Right cardiac atrium (tissue), 5 donors: Measurements from ENCODE around the gene ARMH2. TPM values are rescaled to one million over a fixed set of nuclear protein-coding genes. Genes with fewer than 3 reads are reported as not detected.
A peak's percentile ranks its signal among the peaks of the same experiment; 100 is the strongest.

Experiments used
- ATAC-seq, 2 donors: fragments of 200-7000 bp; cut with Tn5 transposase; one replicate each; pipeline versions ENCODE4 v1.8.0 to v1.9.1; 2020; ENCODE audit warnings: moderate library complexity in 2 of 2, mild to moderate bottlenecking in 1 of 2
- DNase-seq, 3 donors: peaks; one replicate each; pipeline ENCODE4 v3.0.0-alpha.2; 2020
- H3K27ac ChIP-seq: one replicate; pipeline ENCODE4 v1.5.1; 2013; ENCODE audit warnings: mild to moderate bottlenecking, low read length, control low read depth, moderate library complexity
- H3K27me3 ChIP-seq: one replicate; pipeline ENCODE4 v1.6.1; 2013; ENCODE audit not compliant: control insufficient read depth, insufficient read depth
- H3K4me1 ChIP-seq: one replicate; pipeline ENCODE4 v1.6.1; 2013; ENCODE audit warnings: low read length; ENCODE audit not compliant: control insufficient read depth, insufficient read depth
- H3K4me3 ChIP-seq: one replicate; pipeline ENCODE4 v1.5.1; 2013; ENCODE audit warnings: low read length, control low read depth
- H3K9me3 ChIP-seq: one replicate; pipeline ENCODE4 v1.6.1; 2013; ENCODE audit warnings: low read length; ENCODE audit not compliant: control insufficient read depth
- WGBS: extraction: QIAGEN DNeasy Blood & Tissue Kit; methylation state at CpG from one replicate; pipeline ENCODE4 v1.1.7; 2013; 5-methylcytosine and 5-hydroxymethylcytosine counted together
- intact Hi-C, 4 donors: fragments of 100-400 bp; cut with DNase I; formaldehyde crosslinking; loops; one replicate each; pipeline versions ENCODE4 v1.11.0 to v1.14.0; 2022 to 2023
- long read RNA-seq, 4 donors: library from polyadenylated mRNA; unstranded; transcript quantifications; one replicate each; pipeline ENCODE4 v2.0.0, GENCODE V29; 2020 to 2021
- polyA plus RNA-seq: library from polyadenylated mRNA; stranded (reverse); fragments of 200-250 nt; gene quantifications from one replicate; pipeline ENCODE4 v1.2.3, GENCODE V29; 2013
- total RNA-seq, 4 donors: library from RNA; stranded (reverse); fragmentation: NEBNext Ultra II Directional; extraction: Animal tissue kit (Norgen Biotek cat#: 25700); gene quantifications; one replicate each; pipeline ENCODE4 v1.2.1, GENCODE V29; 2021
- donor health status: healthy with polysubstance abuse.
- donor health status: DM: no; HTN: yes; CAD: no.
- donor health status: DM: no; HTN: no; CAD: no.
- donor health status: DM: no; HTN: yes; CAD: no; lungs with severe emphysema.
- donor health status: DM: yes; HTN: yes; CAD: no.

ARMH2 gene
- total RNA-seq (not detected), polyA plus RNA-seq (not detected)
- long read RNA-seq, donor 1, result 0 reads
- long read RNA-seq, donor 2, result 0 reads
- long read RNA-seq, donor 3, result 0 reads
- long read RNA-seq, donor 4, result 0 reads

DNA sequence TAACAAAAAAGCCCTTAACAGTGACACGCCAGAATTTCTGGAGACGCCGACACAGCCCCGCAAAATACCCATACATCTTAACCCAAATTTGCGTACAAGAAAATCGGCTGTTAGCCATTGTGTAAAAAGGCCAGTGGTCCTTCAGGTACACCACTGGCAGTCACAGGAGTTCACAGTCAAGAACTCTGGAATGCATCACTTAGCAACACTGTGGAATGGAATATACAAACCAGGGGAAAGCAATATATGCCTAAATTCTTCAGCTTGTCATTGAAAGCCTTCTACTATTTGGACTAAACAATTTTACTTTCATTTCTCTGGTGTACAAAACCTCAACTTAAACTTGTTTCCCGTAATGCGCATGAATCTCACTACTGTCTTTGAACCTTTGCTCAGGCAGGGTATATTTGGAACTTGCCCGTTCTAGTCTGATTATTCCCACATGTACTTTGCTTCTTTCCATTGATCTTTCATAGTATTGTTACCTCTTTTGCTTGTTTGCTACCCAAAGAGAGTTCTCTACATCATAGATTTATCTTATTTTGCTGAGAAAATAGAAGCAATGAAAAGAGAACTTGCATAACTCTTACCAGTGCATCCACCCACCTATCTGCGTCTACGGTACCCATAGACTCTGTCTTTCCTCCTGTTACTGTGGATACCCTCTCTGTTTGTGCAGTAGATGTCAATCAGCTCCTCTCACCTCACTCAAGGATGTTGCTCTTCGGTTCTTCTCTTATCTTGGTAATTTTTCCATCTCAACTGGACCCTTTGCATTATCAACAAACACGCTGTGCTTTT, at the start of gene ARMH2:
TSS of gene ARMH2 (minus strand) at position 178 of the 801 bp plus-strand sequence. CDS start at position 118, 60 bp downstream.
- WGBS, result 82% methylated on average over 13 of the region's 13 CpGs
- no peaks in the 10 kb centered on the region for H3K4me1 ChIP-seq

GRCh38 chr6:24848461-24848860, 49.7 kb upstream of the ARMH2 start:
- ATAC-seq, result no peak
- H3K4me1 ChIP-seq, result no peaks in the 10 kb centered on the region
- H3K27ac ChIP-seq, result no peak overlapping the region
- WGBS, result 89% methylated on average over 4 of the region's 4 CpGs
- DNase-seq, result no peak
- intact Hi-C loops, result no loop called here
- no peaks in the 10 kb centered on the region for H3K9me3 ChIP-seq
- no peak overlapping the region for H3K4me3 ChIP-seq
- no peaks in the 10 kb centered on the region for H3K27me3 ChIP-seq

More for the DNA sequence above, at the start of gene ARMH2:
- intact Hi-C loops, result no loop called here
- H3K27me3 ChIP-seq, result no peaks in the 10 kb centered on the region
- H3K4me3 ChIP-seq, result no peak within 1 kb of the TSS
- H3K9me3 ChIP-seq, result no peaks in the 10 kb centered on the region
- ATAC-seq (no peak), DNase-seq (no peak)
- no peak within 1 kb of the TSS for H3K27ac ChIP-seq

DNA sequence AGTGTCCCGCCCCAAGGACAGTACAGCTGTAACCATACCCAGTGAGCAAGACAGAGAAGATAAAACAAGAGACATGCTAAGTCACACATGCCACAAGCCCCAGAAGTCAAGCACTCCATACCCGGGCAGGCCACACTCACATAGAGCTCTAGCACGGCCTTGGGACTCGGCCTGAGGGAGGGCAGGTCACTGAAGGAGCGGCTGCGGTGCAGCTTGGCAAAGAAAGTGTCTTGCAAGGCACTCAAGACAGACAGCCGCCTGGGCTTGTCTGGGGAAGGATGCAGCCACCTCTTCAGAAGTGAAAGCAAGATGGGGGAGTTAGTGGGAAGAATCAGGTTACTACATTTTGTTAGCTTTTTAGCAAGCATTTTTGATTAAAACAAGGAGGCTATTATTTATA, 48.7 kb upstream of the ARMH2 start:
- WGBS, result 88% methylated on average over 7 of the region's 7 CpGs
- H3K4me3 ChIP-seq, result no peak overlapping the region
- ATAC-seq, result no peak
- no peaks in the 10 kb centered on the region for H3K27me3 ChIP-seq
- H3K9me3 ChIP-seq, result no peaks in the 10 kb centered on the region
- no peak for DNase-seq
- intact Hi-C loops, result no loop called here
- no peaks in the 10 kb centered on the region for H3K4me1 ChIP-seq
- H3K27ac ChIP-seq, result no peak overlapping the region

DNA sequence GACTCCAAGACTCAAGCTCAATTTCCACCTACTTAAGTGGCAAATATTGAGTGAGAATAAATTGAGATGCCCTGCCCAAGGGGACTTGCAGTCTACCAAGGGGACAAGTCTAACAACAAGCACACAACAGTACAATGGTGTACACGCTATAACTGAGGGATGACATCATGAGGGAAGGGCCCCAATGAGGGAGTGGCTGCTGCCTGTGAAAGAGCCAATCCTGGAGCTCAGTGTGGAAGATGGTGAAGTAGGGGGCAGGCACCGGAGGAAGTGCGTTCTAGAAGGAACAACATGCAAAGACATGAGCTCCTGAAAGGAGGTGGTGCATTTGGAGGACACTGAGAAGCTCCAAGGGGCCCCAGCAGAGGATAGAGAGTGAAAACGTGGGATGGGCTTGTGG, 46.9 kb upstream of the ARMH2 start:
- Histone ChIP-seq H3K4me3 (no peak overlapping the region), H3K27me3 (no peaks in the 10 kb centered on the region), H3K9me3 (no peaks in the 10 kb centered on the region), H3K27ac (no peak overlapping the region), H3K4me1 (no peaks in the 10 kb centered on the region)
- ATAC-seq (no peak), DNase-seq (no peak)
- 91% methylated on average over 4 of the region's 4 CpGs for WGBS
- intact Hi-C loops, result no loop called here

GRCh38 chr6:24844903-24845302, 46.2 kb upstream of the ARMH2 start:
- Histone ChIP-seq H3K4me1 (no peaks in the 10 kb centered on the region), H3K4me3 (no peak overlapping the region), H3K27ac (no peak overlapping the region), H3K9me3 (no peaks in the 10 kb centered on the region), H3K27me3 (no peaks in the 10 kb centered on the region)
- 93% methylated on average over 6 of the region's 6 CpGs for WGBS
- intact Hi-C loops, result no loop called here
- no peak for ATAC-seq
- DNase-seq, result no peak

GRCh38 chr6:24844061-24844460, 45.3 kb upstream of the ARMH2 start:
- DNase-seq (no peak), ATAC-seq (no peak)
- Histone ChIP-seq H3K27ac (no peak overlapping the region), H3K9me3 (no peaks in the 10 kb centered on the region), H3K4me1 (no peaks in the 10 kb centered on the region), H3K4me3 (no peak overlapping the region), H3K27me3 (no peaks in the 10 kb centered on the region)
- intact Hi-C loops, result no loop called here
- 94% methylated on average over 1 of the region's 1 CpG for WGBS

- no peaks in the 10 kb centered on the region for H3K9me3 ChIP-seq
- H3K4me3 ChIP-seq, result no peak overlapping the region
- WGBS, result 88% methylated on average over 2 of the region's 2 CpGs
- H3K27ac ChIP-seq, result no peak overlapping the region
- H3K27me3 ChIP-seq, result no peaks in the 10 kb centered on the region
- ATAC-seq (no peak), DNase-seq (no peak)
- no peaks in the 10 kb centered on the region for H3K4me1 ChIP-seq
- intact Hi-C loops, result no loop called here
Measured at GRCh38 chr6:24840187-24840586, 41.5 kb upstream of the ARMH2 start.

DNA sequence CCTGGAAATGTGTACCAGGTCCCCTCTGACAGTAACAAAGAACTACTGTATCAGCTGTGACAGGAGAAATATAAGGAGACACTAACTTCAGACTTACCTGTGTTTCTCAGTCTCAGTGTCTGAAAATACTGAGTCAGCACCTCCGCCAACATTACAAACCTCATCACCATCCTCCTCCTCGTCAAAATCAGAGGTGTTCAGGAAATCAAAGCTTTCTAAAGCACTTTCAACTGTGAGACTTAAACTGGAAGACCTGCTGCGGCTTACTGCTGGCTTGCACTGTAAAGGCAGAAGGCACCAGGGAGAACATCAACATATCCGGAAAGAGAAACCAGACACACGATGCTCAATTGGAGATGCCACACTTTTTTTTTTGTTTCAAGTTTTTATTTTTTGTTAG, 40.3 kb upstream of the ARMH2 start:
- WGBS, result 93% methylated on average over 5 of the region's 5 CpGs

GRCh38 chr6:24838081-24838480, 39.4 kb upstream of the ARMH2 start:
- no peak overlapping the region for H3K27ac ChIP-seq
- DNase-seq, result no peak
- no peak overlapping the region for H3K4me3 ChIP-seq
- ATAC-seq, result peak; percentile 37 to 57
- WGBS, result 75% methylated on average over 3 of the region's 3 CpGs
- no peaks in the 10 kb centered on the region for H3K27me3 ChIP-seq
- no peaks in the 10 kb centered on the region for H3K4me1 ChIP-seq
- intact Hi-C loops, result no loop called here
- no peaks in the 10 kb centered on the region for H3K9me3 ChIP-seq

More for the DNA sequence above, 40.3 kb upstream of the ARMH2 start:
- Histone ChIP-seq H3K27ac (no peak overlapping the region), H3K9me3 (no peaks in the 10 kb centered on the region), H3K4me1 (no peaks in the 10 kb centered on the region), H3K4me3 (no peak overlapping the region), H3K27me3 (no peaks in the 10 kb centered on the region)
- DNase-seq (no peak), ATAC-seq (no peak)
- intact Hi-C loops, result no loop called here

- peak; percentile 19 to 42 for ATAC-seq
- 43% methylated on average over 2 of the region's 2 CpGs for WGBS
- H3K27ac ChIP-seq, result no peak overlapping the region
Measured at GRCh38 chr6:24836109-24836508, 37.4 kb upstream of the ARMH2 start.

GRCh38 chr6:24833711-24834386, 35.1 kb upstream of the ARMH2 start:
- Histone ChIP-seq H3K9me3 (no peaks in the 10 kb centered on the region), H3K27ac (no peak overlapping the region), H3K27me3 (no peaks in the 10 kb centered on the region), H3K4me3 (no peak overlapping the region), H3K4me1 (no peaks in the 10 kb centered on the region)
- 85% methylated on average over 4 of the region's 4 CpGs for WGBS
- no peak for ATAC-seq
- no peak for DNase-seq
- intact Hi-C loops, result no loop called here

More at GRCh38 chr6:24836109-24836508, 37.4 kb upstream of the ARMH2 start:
- H3K27me3 ChIP-seq, result no peaks in the 10 kb centered on the region
- H3K9me3 ChIP-seq, result no peaks in the 10 kb centered on the region
- intact Hi-C loops, result no loop called here
- no peaks in the 10 kb centered on the region for H3K4me1 ChIP-seq
- no peak for DNase-seq
- no peak overlapping the region for H3K4me3 ChIP-seq
